Fibroblast of lung (primary cell): ENCODE results near the gene RIPK4. TPM values are rescaled to one million over a fixed set of nuclear protein-coding genes. Genes with fewer than 3 reads are reported as not detected.

Source experiments
- DNase-seq, 2 donors: peaks; one replicate each; pipeline versions ENCODE4 v3.0.0 to v3.0.0-alpha.2; 2010; ENCODE audit warnings: low read depth in 2 of 2
- H2AFZ ChIP-seq: 2 replicates; pipeline ENCODE4 v1.5.1; 2012; ENCODE audit warnings: low read length, control low read depth, inconsistent platforms
- H3K27ac ChIP-seq: 2 replicates; pipeline ENCODE4 v1.5.1; 2011; ENCODE audit warnings: low read length, control low read depth; ENCODE audit not compliant: insufficient read depth
- H3K27me3 ChIP-seq: 2 replicates; pipeline ENCODE4 v1.5.1; 2011; ENCODE audit warnings: mild to moderate bottlenecking, low read length; ENCODE audit not compliant: control insufficient read depth, insufficient read depth
- H3K36me3 ChIP-seq: 2 replicates; pipeline ENCODE4 v1.5.1; 2011; ENCODE audit warnings: low read length; ENCODE audit not compliant: control insufficient read depth, insufficient read depth
- H3K4me1 ChIP-seq: 2 replicates; pipeline ENCODE4 v1.5.1; 2011; ENCODE audit warnings: low read length; ENCODE audit not compliant: control insufficient read depth, insufficient read depth; ENCODE audit errors: extremely low read depth
- H3K4me2 ChIP-seq: 2 replicates; pipeline ENCODE4 v1.5.1; 2011; ENCODE audit warnings: low read length, control low read depth; ENCODE audit not compliant: insufficient read depth; ENCODE audit errors: extremely low read depth
- H3K4me3 ChIP-seq, 4 experiments: fragments of 200-600 bp in 1 of 4; sonication (generic) in 1 of 4; replicated peaks in 1 of 4; 2 replicates each; pipeline ENCODE4 v1.5.1; 2011 to 2016; ENCODE audit warnings: low read length in 4 of 4, low read depth in 3 of 4, mild to moderate bottlenecking in 3 of 4, control low read depth in 2 of 4, inconsistent platforms in 1 of 4, mixed read lengths in 1 of 4; ENCODE audit not compliant: insufficient read depth in 1 of 4; ENCODE audit errors: control extremely low read depth in 1 of 4
- H3K79me2 ChIP-seq: 2 replicates; pipeline ENCODE4 v1.5.1; 2012; ENCODE audit warnings: mild to moderate bottlenecking, low read length, inconsistent platforms; ENCODE audit not compliant: control insufficient read depth, insufficient read depth
- H3K9ac ChIP-seq: 2 replicates; pipeline ENCODE4 v1.5.1; 2011; ENCODE audit warnings: mild to moderate bottlenecking, low read length, control low read depth; ENCODE audit not compliant: insufficient read depth
- H3K9me3 ChIP-seq: 2 replicates; pipeline ENCODE4 v1.5.1; 2012; ENCODE audit warnings: low read depth, low read length; ENCODE audit not compliant: control insufficient read depth, insufficient read depth
- H4K20me1 ChIP-seq: 2 replicates; pipeline ENCODE4 v1.5.1; 2011; ENCODE audit warnings: low read length; ENCODE audit not compliant: control insufficient read depth, insufficient read depth; ENCODE audit errors: extremely low read depth
- EZH2 ChIP-seq: IDR thresholded peaks from 2 replicates; pipeline ENCODE4 v1.5.1; 2012; ENCODE audit warnings: low read length, control low read depth, mild to moderate bottlenecking; ENCODE audit errors: missing control alignments
- polyA plus RNA-seq, 2 donors: library from polyadenylated mRNA; depleted of rRNA in 1 of 2; stranded (reverse) in 1 of 2; unstranded in 1 of 2; fragments of >200 nt; gene quantifications; 2 replicates each; pipeline ENCODE4 v1.2.1, GENCODE V29; 2011 to 2012; ENCODE audit warnings: missing spikeins in 1 of 2
- total RNA-seq: library from RNA; depleted of rRNA; stranded (reverse); fragments of >200 nt; gene quantifications from 2 replicates; pipeline ENCODE4 v1.2.1, GENCODE V29; 2014
- TF ChIP-seq, protein P1 (sequence below), 2 donors: IDR thresholded peaks in 1 of 2; conservative IDR thresholded peaks in 1 of 2; 1 replicate in 1 of 2; 2 replicates in 1 of 2; pipeline ENCODE4 v1.5.1; 2011 to 2012; ENCODE audit warnings: low read length in 2 of 2, control low read depth in 1 of 2, inconsistent platforms in 1 of 2, low read depth in 1 of 2, mild to moderate bottlenecking in 1 of 2

Gene RIPK4
- total and polyA plus RNA-seq, 2 donors (not counting 1 experiment from before 2014, with no cell fraction given) = under 0.01 TPM; not detected in 1

GRCh38 chr21:41730367-41730765 is 36.5 kb downstream of the RIPK4 start:
- Histone ChIP-seq H3K4me1 (peaks cover 7% of the 10 kb centered on the region), H2AFZ (no peak overlapping the region), H3K4me2 (no peak overlapping the region), H3K27me3 (peaks cover 7% of the 10 kb centered on the region), H4K20me1 (no peaks in the 10 kb centered on the region), H3K9ac (no peak overlapping the region), H3K27ac (no peak overlapping the region), H3K9me3 (no peaks in the 10 kb centered on the region), H3K79me2 (no peaks in the 10 kb centered on the region), H3K36me3 (no peaks in the 10 kb centered on the region), H3K4me3 (no peak overlapping the region)
- DNase-seq = no peak
- no peak for TF ChIP-seq EZH2
- TF ChIP-seq, protein P1, sequence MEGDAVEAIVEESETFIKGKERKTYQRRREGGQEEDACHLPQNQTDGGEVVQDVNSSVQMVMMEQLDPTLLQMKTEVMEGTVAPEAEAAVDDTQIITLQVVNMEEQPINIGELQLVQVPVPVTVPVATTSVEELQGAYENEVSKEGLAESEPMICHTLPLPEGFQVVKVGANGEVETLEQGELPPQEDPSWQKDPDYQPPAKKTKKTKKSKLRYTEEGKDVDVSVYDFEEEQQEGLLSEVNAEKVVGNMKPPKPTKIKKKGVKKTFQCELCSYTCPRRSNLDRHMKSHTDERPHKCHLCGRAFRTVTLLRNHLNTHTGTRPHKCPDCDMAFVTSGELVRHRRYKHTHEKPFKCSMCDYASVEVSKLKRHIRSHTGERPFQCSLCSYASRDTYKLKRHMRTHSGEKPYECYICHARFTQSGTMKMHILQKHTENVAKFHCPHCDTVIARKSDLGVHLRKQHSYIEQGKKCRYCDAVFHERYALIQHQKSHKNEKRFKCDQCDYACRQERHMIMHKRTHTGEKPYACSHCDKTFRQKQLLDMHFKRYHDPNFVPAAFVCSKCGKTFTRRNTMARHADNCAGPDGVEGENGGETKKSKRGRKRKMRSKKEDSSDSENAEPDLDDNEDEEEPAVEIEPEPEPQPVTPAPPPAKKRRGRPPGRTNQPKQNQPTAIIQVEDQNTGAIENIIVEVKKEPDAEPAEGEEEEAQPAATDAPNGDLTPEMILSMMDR (conservative IDR thresholded peaks at IDR 0.05 in 1 of 2, IDR thresholded peaks at IDR 0.05 in 1 of 2; ENCODE audit: low read depth in 1 of 2, low read length in 2 of 2) = no peak

- no peaks in the 10 kb centered on the region for H3K36me3 ChIP-seq
- H3K9me3 ChIP-seq = no peaks in the 10 kb centered on the region
- H3K4me3 ChIP-seq = no peak overlapping the region
- H3K27me3 ChIP-seq = peaks cover 7% of the 10 kb centered on the region
- TF ChIP-seq, protein P1 (conservative IDR thresholded peaks at IDR 0.05 in 1 of 2, IDR thresholded peaks at IDR 0.05 in 1 of 2; ENCODE audit: low read depth in 1 of 2, low read length in 2 of 2) = no peak
- no peak for TF ChIP-seq EZH2
- H2AFZ ChIP-seq = no peak overlapping the region
- H3K27ac ChIP-seq = no peak overlapping the region
- no peak overlapping the region for H3K4me2 ChIP-seq
- no peak for DNase-seq
- no peaks in the 10 kb centered on the region for H4K20me1 ChIP-seq
- H3K9ac ChIP-seq = no peak overlapping the region
- no peaks in the 10 kb centered on the region for H3K79me2 ChIP-seq
- H3K4me1 ChIP-seq = peaks cover 7% of the 10 kb centered on the region
Measured at GRCh38 chr21:41729701-41730366, 37.0 kb downstream of the RIPK4 start.

DNA sequence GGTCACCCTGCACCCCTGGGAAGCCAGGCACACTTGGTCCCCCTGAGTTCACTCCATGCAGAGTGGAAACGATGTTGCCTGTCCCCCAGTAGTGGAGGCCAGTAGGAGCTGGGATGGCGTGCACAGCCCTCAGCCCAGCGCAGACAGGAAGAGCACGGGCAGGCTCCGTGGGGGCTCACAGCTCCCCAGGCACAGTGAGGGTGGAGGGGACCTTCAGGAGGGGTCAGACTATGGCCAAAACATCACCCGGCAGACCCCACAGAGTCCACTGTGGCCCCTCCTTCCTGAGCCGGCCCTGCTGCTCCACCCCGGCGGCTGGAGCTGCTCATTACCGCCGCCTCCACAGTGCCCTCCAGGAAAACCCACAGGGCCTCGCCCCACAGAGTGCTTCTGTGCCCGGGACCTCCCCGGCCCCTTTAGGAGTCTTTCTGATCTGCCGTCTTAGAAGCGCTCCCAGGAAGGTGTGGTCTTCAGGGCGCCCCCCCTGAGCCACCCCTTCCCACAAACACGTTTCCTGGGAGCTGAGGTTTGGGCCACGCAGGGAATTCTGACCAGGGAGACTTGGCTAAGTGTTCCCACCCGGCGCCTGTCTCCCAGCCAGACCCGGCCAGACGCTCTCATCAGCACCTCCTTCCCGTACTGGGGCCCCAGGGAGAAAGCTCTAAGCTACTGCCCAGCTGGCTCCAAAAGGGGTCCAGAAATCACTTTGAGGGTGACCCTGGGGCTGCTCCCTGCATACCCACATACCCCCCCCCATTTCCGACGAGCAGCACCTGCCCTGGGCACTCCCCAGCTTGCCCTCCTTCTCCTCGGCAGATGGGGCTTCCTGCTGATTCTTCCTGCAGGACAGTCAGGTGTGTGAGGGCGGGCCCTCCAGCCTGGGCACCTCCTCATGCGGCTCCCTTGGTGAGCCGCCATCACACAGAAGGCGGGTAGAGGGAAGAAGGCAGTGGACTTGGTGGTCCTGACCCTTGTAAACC is 38.8 kb downstream of the RIPK4 start:
- Histone ChIP-seq H3K4me2 (no peak overlapping the region), H3K36me3 (no peaks in the 10 kb centered on the region), H3K4me3 (no peak overlapping the region), H3K79me2 (no peaks in the 10 kb centered on the region), H3K27me3 (peaks cover 7% of the 10 kb centered on the region), H3K4me1 (peaks cover 7% of the 10 kb centered on the region), H4K20me1 (no peaks in the 10 kb centered on the region), H3K9me3 (no peaks in the 10 kb centered on the region), H3K9ac (no peak overlapping the region), H2AFZ (no peak overlapping the region), H3K27ac (no peak overlapping the region)
- TF ChIP-seq EZH2 = no peak
- TF ChIP-seq, protein P1 (conservative IDR thresholded peaks at IDR 0.05 in 1 of 2, IDR thresholded peaks at IDR 0.05 in 1 of 2; ENCODE audit: low read depth in 1 of 2, low read length in 2 of 2) = no peak
- peak in 1 of 2 donors; percentile 12 for DNase-seq
